ENCODE measurements around the gene TTF2. TPM values are rescaled to one million over a fixed set of nuclear protein-coding genes. Genes with fewer than 3 reads are reported as not detected.

TTF2 gene
- 17.1 to 21.2 TPM (median 17.5 TPM) in 5 replicates for total RNA-seq (2022; extraction: Qiagen RNA extraction)

DNA sequence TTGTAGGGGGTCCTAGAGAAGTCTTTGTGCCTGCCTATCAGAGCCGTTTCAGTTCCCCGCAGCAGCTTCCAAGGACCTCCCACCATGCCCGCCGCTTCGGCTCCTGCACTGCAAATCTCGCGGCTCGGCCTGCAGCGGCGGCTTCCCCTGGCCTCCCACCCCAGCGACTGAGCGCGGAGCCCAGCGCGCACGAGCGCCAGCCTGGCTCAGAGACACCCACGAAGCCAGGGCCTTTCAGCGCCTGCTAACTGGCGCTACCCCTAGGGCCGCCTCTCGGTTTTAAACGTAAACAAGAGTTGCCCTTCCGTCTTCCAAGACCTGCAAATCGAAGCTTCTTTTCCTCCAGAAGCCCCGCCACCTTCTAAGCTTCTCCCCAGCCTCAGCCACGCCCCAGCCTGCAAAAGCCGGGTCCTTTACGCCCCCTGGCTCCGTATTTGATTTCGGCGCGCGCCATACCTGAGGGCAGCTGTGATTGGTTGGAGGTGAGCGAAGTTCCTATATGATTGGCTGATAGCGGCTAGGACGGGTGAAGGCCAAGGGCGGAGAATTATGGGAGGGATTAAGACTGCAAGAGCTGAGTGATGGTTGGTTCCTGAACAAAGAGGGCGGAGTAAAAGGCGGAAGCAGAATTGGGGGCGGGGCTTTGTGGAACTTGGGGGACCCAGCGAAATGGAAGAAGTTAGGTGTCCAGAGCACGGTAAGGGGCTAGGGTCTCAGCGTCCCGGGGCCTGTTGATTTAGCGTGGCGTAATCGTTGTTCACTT lies at the start of gene TTF2:
Gene TTF2 (plus strand): TSS at position 649 of the 763 bp plus-strand sequence. CDS start 21 bp downstream, at position 670.

DNA sequence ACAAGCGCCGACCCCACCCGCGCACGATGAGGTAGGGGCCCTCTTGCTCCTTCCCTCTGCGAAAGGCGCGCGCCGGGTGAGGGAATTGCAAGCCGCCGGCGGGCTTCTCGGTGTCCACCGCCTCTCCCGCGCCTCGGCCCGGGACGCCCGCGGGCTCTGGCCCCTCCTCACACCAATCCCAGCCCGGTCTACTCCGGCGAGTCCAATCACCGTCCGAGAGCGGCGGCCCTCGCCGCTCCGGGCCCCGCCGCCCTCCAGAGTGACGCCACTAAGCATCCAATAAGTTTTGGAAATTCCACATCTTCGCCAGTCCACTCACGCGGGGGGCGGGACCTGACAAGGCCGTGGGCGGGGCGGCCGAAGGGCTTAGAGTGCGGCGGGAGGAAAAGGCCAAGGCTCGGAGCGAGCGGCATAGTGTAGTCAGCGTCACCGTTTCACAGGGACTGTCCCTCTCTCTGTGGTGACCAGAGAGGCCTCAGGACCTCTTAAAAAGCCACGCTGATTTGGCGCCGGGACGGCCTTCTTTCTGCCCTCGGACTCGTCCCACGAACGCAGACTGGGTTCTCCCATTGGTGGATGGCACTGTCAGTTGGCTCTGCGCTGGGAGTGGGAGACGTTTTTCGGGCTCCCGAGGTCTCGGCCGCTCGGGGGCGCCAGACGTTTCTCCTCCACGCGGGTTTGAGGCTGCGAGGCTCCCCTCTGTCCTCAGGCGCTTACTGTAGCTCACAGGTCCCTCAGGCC lies 61.6 kb downstream of the TTF2 start, which contains the start of gene TRIM45:
Gene TRIM45 (minus strand): TSS at position 161 of the 741 bp plus-strand sequence. CDS start 548 bp downstream, outside the sequence.

Other genes with a start within 250 kb of the TTF2 start
- gene PTGFRN, start 150.4 kb upstream of the TTF2 start, total RNA-seq (2022; extraction: Qiagen RNA extraction), result 12.5 to 15.7 TPM (median 13.2 TPM) in 5 replicates
- 0.09 to 0.39 TPM (median 0.16 TPM) in 5 replicates for gene CD101, start 58.6 kb upstream of the TTF2 start, total RNA-seq (2022; extraction: Qiagen RNA extraction)
- gene TRIM45, start 61.4 kb downstream of the TTF2 start, total RNA-seq (2022; extraction: Qiagen RNA extraction), result 0.70 to 1.4 TPM (median 1.2 TPM) in 5 replicates
- gene VTCN1, start 150.6 kb downstream of the TTF2 start, total RNA-seq (2022; extraction: Qiagen RNA extraction), result 0.07 to 0.12 TPM (median 0.10 TPM) in 4 of 5 replicates, not detected in the other

Measured in A549 treated with Hydrocortisone at 1 μM for 4 hours (cell line).